Measurements from ENCODE around the gene RANBP3. TPM values are rescaled to one million over a fixed set of nuclear protein-coding genes. Genes with fewer than 3 reads are reported as not detected.
A peak's percentile ranks its signal among the peaks of the same experiment; 100 is the strongest.

RANBP3 gene
- total RNA-seq, 1 experiment from 2014 or later, result 74.8 TPM

DNA sequence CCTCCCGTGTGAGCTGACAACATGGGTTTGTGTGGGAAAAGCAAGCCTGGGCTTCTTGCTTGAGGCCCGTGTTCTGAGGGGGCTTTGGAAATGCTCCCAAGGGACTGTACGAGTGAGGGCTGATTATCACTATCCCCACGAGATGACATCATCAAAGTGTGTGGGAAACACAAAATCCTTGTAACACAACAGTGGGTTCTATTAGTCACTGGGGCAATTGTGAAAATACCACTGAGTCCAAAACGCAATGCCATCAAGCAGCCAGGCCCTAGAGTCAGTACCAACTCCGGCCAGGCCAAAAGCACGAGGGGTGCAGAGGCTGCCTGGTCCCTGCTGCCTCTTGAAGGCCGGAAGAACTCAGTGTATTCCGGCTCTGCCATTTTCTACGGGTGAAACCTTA is 34.3 kb downstream of the RANBP3 start:
- no peak overlapping the region for H3K4me3 ChIP-seq
- H3K27ac ChIP-seq, result no peak overlapping the region
- H3K4me1 ChIP-seq, result peaks cover 7% of the 10 kb centered on the region; the same call in 1 of the 2 replicates
- no peaks in the 10 kb centered on the region for H3K9me3 ChIP-seq (replicated peaks)
- peak; percentile 23 to 45 for DNase-seq
- H3K36me3 ChIP-seq, result peaks cover 3% of the 10 kb centered on the region
- no peaks in the 10 kb centered on the region for H3K27me3 ChIP-seq

DNA sequence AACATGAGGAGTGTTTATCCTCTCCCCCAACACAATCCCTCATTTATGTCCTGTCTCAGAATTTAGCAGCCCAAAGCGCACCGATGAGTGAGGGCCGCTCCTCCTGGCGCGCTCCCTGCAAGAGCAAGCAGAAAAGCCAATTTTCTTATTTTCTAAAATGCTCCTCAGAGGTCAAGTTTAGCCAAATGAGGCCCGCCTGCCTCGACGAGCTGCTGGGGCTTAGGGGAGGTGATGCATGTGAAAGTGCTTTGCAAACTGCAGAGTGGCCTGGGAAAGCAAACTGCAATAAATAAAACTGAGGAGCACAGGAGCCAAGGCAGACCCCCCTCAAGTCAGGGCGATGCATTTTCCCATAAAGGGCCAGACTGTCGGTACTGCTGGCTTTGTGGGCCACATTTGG is 34.9 kb downstream of the RANBP3 start:
- Histone ChIP-seq H3K27ac (no peak overlapping the region), H3K36me3 (peaks cover 3% of the 10 kb centered on the region), H3K4me3 (no peak overlapping the region), H3K9me3 (replicated peaks) (no peaks in the 10 kb centered on the region), H3K27me3 (no peaks in the 10 kb centered on the region), H3K4me1 (peaks cover 7% of the 10 kb centered on the region; the same call in 1 of the 2 replicates)
- DNase-seq, result no peak

DNA sequence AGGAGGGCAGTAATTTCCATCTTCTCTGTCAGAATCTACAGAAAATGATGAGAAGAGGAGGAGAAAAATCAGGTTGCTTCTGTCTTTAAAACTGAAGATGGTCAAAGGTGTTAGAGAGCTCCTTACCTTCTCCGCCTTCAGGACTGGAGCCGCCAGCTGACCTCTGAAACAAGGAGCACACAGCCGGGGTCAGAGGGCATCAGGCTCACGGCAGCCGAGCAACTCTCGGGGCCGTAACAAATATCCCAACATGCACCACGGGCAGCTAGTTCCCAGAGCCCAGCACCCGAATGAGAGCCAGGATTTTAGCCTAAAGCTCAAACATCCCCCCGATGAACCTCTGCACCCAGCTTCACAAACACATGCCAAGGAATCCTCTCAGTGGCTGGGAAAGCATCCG is 36.3 kb downstream of the RANBP3 start:
- peaks cover 9% of the 10 kb centered on the region for H3K36me3 ChIP-seq
- H3K27ac ChIP-seq, result no peak overlapping the region
- H3K4me1 ChIP-seq, result peaks cover 7% of the 10 kb centered on the region; the same call in 1 of the 2 replicates
- no peaks in the 10 kb centered on the region for H3K9me3 ChIP-seq (replicated peaks)
- no peak overlapping the region for H3K4me3 ChIP-seq
- no peaks in the 10 kb centered on the region for H3K27me3 ChIP-seq
- no peak for DNase-seq

- DNase-seq, result no peak
- H3K4me3 ChIP-seq, result no peak overlapping the region
- no peaks in the 10 kb centered on the region for H3K9me3 ChIP-seq (replicated peaks)
- no peak overlapping the region for H3K27ac ChIP-seq
- peaks cover 7% of the 10 kb centered on the region; the same call in 1 of the 2 replicates for H3K4me1 ChIP-seq
- H3K36me3 ChIP-seq, result peaks cover 9% of the 10 kb centered on the region
- H3K27me3 ChIP-seq, result no peaks in the 10 kb centered on the region
Observed at GRCh38 chr19:5940260-5941208, 37.4 kb downstream of the RANBP3 start.

DNA sequence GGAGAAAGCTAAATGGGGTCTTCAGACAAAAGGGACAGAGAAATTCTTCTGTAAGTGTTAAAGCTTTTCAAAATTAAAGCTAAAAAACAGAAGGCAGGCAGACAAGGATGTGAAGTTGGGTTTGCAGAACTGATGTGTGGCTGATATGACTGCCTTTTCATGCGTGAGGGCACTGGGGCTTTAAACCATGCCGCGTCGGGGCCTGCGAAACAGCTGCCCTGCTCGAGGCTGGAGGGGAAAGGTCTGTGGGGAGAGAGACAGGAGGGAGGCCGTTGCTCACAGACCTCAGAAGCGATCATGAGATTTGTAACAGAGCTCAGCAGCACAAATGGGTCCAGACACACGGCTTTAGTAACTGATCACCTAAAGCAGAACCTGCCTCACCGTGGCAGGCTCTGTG is 40.4 kb downstream of the RANBP3 start:
- Histone ChIP-seq H3K9me3 (replicated peaks) (no peaks in the 10 kb centered on the region), H3K4me1 (no peaks in the 10 kb centered on the region), H3K4me3 (no peak overlapping the region), H3K36me3 (peaks cover 22% of the 10 kb centered on the region), H3K27ac (no peak overlapping the region), H3K27me3 (no peaks in the 10 kb centered on the region)
- DNase-seq, result no peak

- no peaks in the 10 kb centered on the region for H3K9me3 ChIP-seq (replicated peaks)
- H3K4me1 ChIP-seq, result no peaks in the 10 kb centered on the region
- no peaks in the 10 kb centered on the region for H3K27me3 ChIP-seq
- no peak overlapping the region for H3K27ac ChIP-seq
- no peak for DNase-seq
- H3K36me3 ChIP-seq, result peaks cover 27% of the 10 kb centered on the region
- H3K4me3 ChIP-seq, result no peak overlapping the region
Observed at GRCh38 chr19:5936292-5936592, 41.7 kb downstream of the RANBP3 start.

- H3K4me3 ChIP-seq, result no peak overlapping the region
- no peaks in the 10 kb centered on the region for H3K27me3 ChIP-seq
- H3K4me1 ChIP-seq, result no peaks in the 10 kb centered on the region
- no peaks in the 10 kb centered on the region for H3K9me3 ChIP-seq (replicated peaks)
- H3K27ac ChIP-seq, result no peak overlapping the region
- peaks cover 28% of the 10 kb centered on the region for H3K36me3 ChIP-seq
- no peak for DNase-seq
Observed at GRCh38 chr19:5935473-5936291, 42.3 kb downstream of the RANBP3 start.

GRCh38 chr19:5934774-5935472 is 43.0 kb downstream of the RANBP3 start:
- no peaks in the 10 kb centered on the region for H3K4me1 ChIP-seq
- peaks cover 31% of the 10 kb centered on the region for H3K36me3 ChIP-seq
- no peaks in the 10 kb centered on the region for H3K27me3 ChIP-seq
- no peaks in the 10 kb centered on the region for H3K9me3 ChIP-seq (replicated peaks)
- DNase-seq, result no peak
- H3K27ac ChIP-seq, result no peak overlapping the region
- H3K4me3 ChIP-seq, result no peak overlapping the region

GRCh38 chr19:5934069-5934401 is 43.9 kb downstream of the RANBP3 start:
- H3K9me3 ChIP-seq (replicated peaks), result no peaks in the 10 kb centered on the region
- no peak for DNase-seq
- H3K4me3 ChIP-seq, result no peak overlapping the region
- no peak overlapping the region for H3K27ac ChIP-seq
- H3K4me1 ChIP-seq, result no peaks in the 10 kb centered on the region
- H3K36me3 ChIP-seq, result peaks cover 31% of the 10 kb centered on the region
- H3K27me3 ChIP-seq, result no peaks in the 10 kb centered on the region

- Histone ChIP-seq H3K27ac (no peak overlapping the region), H3K27me3 (no peaks in the 10 kb centered on the region), H3K4me3 (no peak overlapping the region), H3K9me3 (replicated peaks) (no peaks in the 10 kb centered on the region), H3K36me3 (peaks cover 34% of the 10 kb centered on the region), H3K4me1 (no peaks in the 10 kb centered on the region)
- DNase-seq, result no peak
Observed at GRCh38 chr19:5933391-5934068, 44.4 kb downstream of the RANBP3 start.

DNA sequence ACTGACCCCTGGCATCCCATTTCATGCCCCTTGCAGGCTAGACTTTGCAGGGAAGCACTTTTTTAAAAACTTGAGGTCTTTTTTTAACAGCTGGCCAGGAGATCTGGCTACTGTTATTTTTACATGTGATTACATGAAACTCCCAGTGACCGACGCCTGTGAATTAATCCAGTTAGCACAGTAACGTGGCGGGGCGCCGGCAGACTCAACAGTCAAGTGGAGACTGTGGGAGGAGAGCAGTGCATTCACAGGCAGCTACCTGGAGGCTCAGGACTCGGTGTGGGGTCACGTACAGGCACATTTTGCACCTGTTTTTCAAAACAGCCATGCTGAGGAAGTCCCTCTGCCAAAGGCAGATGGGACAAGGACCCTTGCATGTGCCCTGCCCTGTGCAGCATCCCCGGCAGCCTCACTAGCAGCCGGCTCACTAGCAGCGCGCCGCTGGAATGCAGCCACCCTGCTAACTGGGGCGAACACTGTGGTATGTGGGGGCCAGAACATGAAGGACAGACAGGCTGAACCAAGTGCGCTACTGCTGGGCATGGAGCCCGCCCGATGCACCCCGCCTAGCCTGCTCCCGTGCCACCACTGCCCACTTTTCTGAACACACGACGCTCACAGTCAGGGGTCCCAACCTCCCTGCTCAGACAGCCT is 45.2 kb downstream of the RANBP3 start:
- Histone ChIP-seq H3K36me3 (peaks cover 36% of the 10 kb centered on the region), H3K4me3 (no peak overlapping the region), H3K4me1 (no peaks in the 10 kb centered on the region), H3K9me3 (replicated peaks) (no peaks in the 10 kb centered on the region), H3K27ac (no peak overlapping the region), H3K27me3 (no peaks in the 10 kb centered on the region)
- no peak for DNase-seq

DNA sequence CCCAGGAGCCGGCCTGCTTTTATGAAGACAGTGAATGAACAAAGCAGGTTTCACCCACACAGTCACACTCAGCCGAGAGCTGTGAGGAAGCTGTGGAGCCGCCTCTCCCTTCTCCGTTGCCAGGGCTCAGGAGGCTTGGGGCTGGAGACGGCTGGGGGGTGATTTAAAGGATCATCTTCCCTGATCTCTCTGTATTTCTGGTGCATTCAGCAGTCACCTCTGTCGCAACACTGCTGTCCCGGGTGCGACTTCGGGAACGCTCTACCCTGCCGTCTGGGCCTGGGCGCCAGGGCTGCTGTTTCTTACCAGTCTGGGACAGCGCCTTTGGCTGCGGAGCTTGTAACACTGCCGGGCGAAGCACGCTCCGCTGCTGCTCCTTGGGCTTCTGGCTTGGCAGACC is 45.8 kb downstream of the RANBP3 start:
- Histone ChIP-seq H3K36me3 (peaks cover 35% of the 10 kb centered on the region), H3K27ac (no peak overlapping the region), H3K9me3 (replicated peaks) (no peaks in the 10 kb centered on the region), H3K4me1 (no peaks in the 10 kb centered on the region), H3K27me3 (no peaks in the 10 kb centered on the region), H3K4me3 (no peak overlapping the region)
- no peak for DNase-seq

DNA sequence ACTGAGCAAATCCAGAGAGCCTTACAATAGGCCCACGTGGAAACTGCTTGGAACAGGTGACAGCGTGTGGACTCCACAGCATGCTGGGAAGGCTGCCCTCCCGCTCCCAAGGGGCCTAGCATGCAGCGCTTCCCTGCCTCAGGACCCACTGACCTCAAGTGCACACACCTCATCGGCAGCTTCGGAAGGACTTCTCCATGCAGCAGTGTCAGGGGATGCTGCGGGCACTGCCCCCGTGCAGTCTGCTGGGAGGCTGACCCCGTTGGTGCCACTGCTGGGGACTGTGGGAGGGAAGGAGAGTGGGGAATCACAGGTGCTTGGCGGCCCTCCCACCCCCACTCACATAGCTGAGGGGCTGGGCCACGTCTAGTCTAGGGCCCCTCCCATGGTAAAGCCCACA is 46.7 kb downstream of the RANBP3 start:
- Histone ChIP-seq H3K36me3 (peaks cover 33% of the 10 kb centered on the region; the same call in 1 of the 2 replicates), H3K27ac (no peak overlapping the region), H3K4me3 (no peak overlapping the region), H3K4me1 (no peaks in the 10 kb centered on the region), H3K9me3 (replicated peaks) (no peaks in the 10 kb centered on the region), H3K27me3 (no peaks in the 10 kb centered on the region)
- no peak for DNase-seq

DNA sequence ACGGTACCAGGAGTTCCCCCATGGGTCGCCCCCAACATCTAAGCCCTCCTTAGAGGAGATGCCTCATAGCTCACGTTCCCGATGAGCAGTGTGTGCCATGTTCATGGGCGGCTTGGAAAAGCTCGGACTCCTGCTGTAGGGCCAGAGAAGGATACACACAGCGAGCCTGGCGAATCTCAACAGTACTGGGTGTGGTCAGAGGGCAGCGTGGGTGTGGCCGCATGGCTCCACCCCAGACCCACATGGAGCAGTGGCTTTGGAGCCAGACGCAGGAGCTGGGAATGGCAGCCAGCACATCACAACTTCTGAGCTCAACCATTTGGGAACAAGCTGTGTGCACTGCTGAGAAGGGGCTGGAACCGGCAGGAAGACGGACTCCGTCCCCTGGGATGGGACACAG is 48.3 kb downstream of the RANBP3 start:
- Histone ChIP-seq H3K9me3 (replicated peaks) (no peaks in the 10 kb centered on the region), H3K4me3 (no peak overlapping the region), H3K27me3 (no peaks in the 10 kb centered on the region), H3K4me1 (no peaks in the 10 kb centered on the region), H3K27ac (no peak overlapping the region), H3K36me3 (peaks cover 42% of the 10 kb centered on the region; the same call in 1 of the 2 replicates)
- no peak for DNase-seq

Data from SJCRH30 (cell line).